ENCODE results near the gene ZMYND8.

DNA sequence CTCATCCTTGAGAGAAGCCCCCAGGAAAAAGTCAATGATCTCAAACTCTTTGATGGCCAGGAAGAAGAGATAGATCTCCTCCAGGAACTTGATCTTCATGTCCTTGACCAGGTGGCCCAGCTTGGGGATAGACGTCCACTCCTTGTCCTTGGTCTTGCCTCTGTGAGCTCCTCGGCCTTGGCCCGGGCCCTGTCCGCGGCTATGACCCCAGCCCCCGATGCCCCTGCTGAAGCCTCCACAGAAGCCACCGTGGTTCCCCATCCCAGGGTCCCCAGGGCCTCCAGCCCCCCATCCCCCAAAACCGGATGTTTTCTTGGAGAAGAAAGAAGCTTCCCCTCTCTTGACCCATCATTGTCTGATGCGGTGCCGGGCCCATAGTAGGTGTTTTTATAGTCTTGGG is 195.1 kb downstream of the ZMYND8 start:
- TF ChIP-seq, protein P1, sequence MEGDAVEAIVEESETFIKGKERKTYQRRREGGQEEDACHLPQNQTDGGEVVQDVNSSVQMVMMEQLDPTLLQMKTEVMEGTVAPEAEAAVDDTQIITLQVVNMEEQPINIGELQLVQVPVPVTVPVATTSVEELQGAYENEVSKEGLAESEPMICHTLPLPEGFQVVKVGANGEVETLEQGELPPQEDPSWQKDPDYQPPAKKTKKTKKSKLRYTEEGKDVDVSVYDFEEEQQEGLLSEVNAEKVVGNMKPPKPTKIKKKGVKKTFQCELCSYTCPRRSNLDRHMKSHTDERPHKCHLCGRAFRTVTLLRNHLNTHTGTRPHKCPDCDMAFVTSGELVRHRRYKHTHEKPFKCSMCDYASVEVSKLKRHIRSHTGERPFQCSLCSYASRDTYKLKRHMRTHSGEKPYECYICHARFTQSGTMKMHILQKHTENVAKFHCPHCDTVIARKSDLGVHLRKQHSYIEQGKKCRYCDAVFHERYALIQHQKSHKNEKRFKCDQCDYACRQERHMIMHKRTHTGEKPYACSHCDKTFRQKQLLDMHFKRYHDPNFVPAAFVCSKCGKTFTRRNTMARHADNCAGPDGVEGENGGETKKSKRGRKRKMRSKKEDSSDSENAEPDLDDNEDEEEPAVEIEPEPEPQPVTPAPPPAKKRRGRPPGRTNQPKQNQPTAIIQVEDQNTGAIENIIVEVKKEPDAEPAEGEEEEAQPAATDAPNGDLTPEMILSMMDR (tag by site-specific recombination; IDR thresholded peaks at IDR 0.05): no peak
- TF ChIP-seq, protein P2, sequence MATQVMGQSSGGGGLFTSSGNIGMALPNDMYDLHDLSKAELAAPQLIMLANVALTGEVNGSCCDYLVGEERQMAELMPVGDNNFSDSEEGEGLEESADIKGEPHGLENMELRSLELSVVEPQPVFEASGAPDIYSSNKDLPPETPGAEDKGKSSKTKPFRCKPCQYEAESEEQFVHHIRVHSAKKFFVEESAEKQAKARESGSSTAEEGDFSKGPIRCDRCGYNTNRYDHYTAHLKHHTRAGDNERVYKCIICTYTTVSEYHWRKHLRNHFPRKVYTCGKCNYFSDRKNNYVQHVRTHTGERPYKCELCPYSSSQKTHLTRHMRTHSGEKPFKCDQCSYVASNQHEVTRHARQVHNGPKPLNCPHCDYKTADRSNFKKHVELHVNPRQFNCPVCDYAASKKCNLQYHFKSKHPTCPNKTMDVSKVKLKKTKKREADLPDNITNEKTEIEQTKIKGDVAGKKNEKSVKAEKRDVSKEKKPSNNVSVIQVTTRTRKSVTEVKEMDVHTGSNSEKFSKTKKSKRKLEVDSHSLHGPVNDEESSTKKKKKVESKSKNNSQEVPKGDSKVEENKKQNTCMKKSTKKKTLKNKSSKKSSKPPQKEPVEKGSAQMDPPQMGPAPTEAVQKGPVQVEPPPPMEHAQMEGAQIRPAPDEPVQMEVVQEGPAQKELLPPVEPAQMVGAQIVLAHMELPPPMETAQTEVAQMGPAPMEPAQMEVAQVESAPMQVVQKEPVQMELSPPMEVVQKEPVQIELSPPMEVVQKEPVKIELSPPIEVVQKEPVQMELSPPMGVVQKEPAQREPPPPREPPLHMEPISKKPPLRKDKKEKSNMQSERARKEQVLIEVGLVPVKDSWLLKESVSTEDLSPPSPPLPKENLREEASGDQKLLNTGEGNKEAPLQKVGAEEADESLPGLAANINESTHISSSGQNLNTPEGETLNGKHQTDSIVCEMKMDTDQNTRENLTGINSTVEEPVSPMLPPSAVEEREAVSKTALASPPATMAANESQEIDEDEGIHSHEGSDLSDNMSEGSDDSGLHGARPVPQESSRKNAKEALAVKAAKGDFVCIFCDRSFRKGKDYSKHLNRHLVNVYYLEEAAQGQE (tag by site-specific recombination; IDR thresholded peaks at IDR 0.05): no peak
- TF ChIP-seq ZNF658 (tag by site-specific recombination; IDR thresholded peaks at IDR 0.05): no peak
- no peak for TF ChIP-seq ZNF549 (tag by site-specific recombination; IDR thresholded peaks at IDR 0.05)
- TF ChIP-seq, protein P3, sequence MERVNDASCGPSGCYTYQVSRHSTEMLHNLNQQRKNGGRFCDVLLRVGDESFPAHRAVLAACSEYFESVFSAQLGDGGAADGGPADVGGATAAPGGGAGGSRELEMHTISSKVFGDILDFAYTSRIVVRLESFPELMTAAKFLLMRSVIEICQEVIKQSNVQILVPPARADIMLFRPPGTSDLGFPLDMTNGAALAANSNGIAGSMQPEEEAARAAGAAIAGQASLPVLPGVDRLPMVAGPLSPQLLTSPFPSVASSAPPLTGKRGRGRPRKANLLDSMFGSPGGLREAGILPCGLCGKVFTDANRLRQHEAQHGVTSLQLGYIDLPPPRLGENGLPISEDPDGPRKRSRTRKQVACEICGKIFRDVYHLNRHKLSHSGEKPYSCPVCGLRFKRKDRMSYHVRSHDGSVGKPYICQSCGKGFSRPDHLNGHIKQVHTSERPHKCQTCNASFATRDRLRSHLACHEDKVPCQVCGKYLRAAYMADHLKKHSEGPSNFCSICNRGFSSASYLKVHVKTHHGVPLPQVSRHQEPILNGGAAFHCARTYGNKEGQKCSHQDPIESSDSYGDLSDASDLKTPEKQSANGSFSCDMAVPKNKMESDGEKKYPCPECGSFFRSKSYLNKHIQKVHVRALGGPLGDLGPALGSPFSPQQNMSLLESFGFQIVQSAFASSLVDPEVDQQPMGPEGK (tag by site-specific recombination; IDR thresholded peaks at IDR 0.05): no peak
- no peak for TF ChIP-seq MZF1 (tag by site-specific recombination; IDR thresholded peaks at IDR 0.05; ENCODE audit: borderline replicate concordance)
- no peak for TF ChIP-seq ZNF707 (tag by site-specific recombination; IDR thresholded peaks at IDR 0.05)
- no peak for TF ChIP-seq ZNF596 (tag by site-specific recombination; IDR thresholded peaks at IDR 0.05)
- TF ChIP-seq, protein P4, sequence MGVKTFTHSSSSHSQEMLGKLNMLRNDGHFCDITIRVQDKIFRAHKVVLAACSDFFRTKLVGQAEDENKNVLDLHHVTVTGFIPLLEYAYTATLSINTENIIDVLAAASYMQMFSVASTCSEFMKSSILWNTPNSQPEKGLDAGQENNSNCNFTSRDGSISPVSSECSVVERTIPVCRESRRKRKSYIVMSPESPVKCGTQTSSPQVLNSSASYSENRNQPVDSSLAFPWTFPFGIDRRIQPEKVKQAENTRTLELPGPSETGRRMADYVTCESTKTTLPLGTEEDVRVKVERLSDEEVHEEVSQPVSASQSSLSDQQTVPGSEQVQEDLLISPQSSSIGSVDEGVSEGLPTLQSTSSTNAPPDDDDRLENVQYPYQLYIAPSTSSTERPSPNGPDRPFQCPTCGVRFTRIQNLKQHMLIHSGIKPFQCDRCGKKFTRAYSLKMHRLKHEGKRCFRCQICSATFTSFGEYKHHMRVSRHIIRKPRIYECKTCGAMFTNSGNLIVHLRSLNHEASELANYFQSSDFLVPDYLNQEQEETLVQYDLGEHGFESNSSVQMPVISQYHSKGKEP (tag by site-specific recombination; IDR thresholded peaks at IDR 0.05): no peak
- TF ChIP-seq, protein P5, sequence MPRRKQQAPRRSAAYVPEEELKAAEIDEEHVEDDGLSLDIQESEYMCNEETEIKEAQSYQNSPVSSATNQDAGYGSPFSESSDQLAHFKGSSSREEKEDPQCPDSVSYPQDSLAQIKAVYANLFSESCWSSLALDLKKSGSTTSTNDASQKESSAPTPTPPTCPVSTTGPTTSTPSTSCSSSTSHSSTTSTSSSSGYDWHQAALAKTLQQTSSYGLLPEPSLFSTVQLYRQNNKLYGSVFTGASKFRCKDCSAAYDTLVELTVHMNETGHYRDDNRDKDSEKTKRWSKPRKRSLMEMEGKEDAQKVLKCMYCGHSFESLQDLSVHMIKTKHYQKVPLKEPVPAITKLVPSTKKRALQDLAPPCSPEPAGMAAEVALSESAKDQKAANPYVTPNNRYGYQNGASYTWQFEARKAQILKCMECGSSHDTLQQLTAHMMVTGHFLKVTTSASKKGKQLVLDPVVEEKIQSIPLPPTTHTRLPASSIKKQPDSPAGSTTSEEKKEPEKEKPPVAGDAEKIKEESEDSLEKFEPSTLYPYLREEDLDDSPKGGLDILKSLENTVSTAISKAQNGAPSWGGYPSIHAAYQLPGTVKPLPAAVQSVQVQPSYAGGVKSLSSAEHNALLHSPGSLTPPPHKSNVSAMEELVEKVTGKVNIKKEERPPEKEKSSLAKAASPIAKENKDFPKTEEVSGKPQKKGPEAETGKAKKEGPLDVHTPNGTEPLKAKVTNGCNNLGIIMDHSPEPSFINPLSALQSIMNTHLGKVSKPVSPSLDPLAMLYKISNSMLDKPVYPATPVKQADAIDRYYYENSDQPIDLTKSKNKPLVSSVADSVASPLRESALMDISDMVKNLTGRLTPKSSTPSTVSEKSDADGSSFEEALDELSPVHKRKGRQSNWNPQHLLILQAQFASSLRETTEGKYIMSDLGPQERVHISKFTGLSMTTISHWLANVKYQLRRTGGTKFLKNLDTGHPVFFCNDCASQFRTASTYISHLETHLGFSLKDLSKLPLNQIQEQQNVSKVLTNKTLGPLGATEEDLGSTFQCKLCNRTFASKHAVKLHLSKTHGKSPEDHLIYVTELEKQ (tag by site-specific recombination; IDR thresholded peaks at IDR 0.05; ENCODE audit: borderline replicate concordance): no peak
- TF ChIP-seq OVOL3 (tag by site-specific recombination; IDR thresholded peaks at IDR 0.05): no peak

Data from HEK293 (cell line).